Activated CD4-positive, alpha-beta T cell treated with anti-CD3 and anti-CD28 coated beads, Interleukin-2, amount 10 ng/mL, durations not matched to agents 7 days and 5 days (primary cell): Measurements from ENCODE around the gene RNF207. TPM values are rescaled to one million over a fixed set of nuclear protein-coding genes. Genes with fewer than 3 reads are reported as not detected.

Source experiments
- CTCF ChIA-PET: fragments of 350-600 bp; sonication (Branson Sonifier 250); formaldehyde crosslinking; loops from one replicate; lab custom pipeline; 2021; ENCODE audit warnings: antibody characterized with exemption; lab: Charles Lee
- POLR2A ChIA-PET: fragments of 350-600 bp; sonication (Branson Sonifier 250); formaldehyde crosslinking; loops from one replicate; lab custom pipeline; 2021; ENCODE audit warnings: antibody characterized with exemption; lab: Charles Lee
- DNase-seq: peaks from one replicate; pipeline ENCODE4 v3.0.0-alpha.2; 2020
- H3K27ac Mint-ChIP-seq: one replicate; pipeline ENCODE4 v1.8.0; 2021; ENCODE audit warnings: mild to moderate bottlenecking, moderate library complexity, mixed read lengths
- H3K27me3 Mint-ChIP-seq: one replicate; pipeline ENCODE4 v1.8.0; 2021; ENCODE audit warnings: mixed read lengths
- H3K36me3 Mint-ChIP-seq: one replicate; pipeline ENCODE4 v1.8.0; 2021; ENCODE audit warnings: low read depth, mixed read lengths
- H3K4me1 Mint-ChIP-seq: one replicate; pipeline ENCODE4 v1.8.0; 2021; ENCODE audit warnings: mixed read lengths
- H3K4me3 Mint-ChIP-seq: one replicate; pipeline ENCODE4 v1.8.0; 2021; ENCODE audit warnings: mild to moderate bottlenecking, moderate library complexity, mixed read lengths
- H3K9me3 Mint-ChIP-seq: one replicate; pipeline ENCODE4 v1.8.0; 2021; ENCODE audit warnings: mixed read lengths
- total RNA-seq, 2 experiments: library from RNA; stranded (reverse); gene quantifications; one replicate each; pipeline ENCODE4 v1.2.3, GENCODE V29; 2021

Gene RNF207
- total RNA-seq, 2 experiments from 2014 or later: 4.0 to 7.4 TPM

DNA sequence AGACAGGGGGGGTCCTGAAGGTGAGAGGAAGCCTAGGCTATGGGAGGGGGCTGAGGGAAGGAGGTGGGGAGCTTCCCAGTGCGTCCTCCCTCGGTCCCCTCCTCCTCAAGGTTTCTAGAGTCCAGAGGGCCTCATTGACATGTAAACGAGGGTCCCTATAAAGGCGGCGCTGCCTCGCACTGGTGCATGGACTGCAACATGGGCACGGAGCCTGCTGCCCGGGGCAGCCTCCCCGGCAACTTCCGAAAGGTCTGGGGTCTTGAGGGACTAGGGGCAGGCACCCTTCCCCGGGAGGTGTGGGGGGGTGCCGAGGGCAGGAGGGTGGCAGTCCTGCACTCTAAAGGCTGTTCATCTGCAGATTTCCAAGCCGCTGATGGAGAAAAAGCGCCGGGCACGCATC lies 38.1 kb downstream of the RNF207 start, which contains the start of gene HES3:
HES3 (plus strand) TSS at position 187 of the 400 bp plus-strand sequence; CDS start at position 374, 187 bp downstream.
- Mint-ChIP-seq H3K36me3 (no peaks in the 10 kb centered on the region), H3K27me3 (peaks cover 68% of the 10 kb centered on the region), H3K27ac (no peak within 1 kb of the TSS), H3K9me3 (no peaks in the 10 kb centered on the region), H3K4me1 (peaks cover 23% of the 10 kb centered on the region), H3K4me3 (no peak within 1 kb of the TSS)
- DNase-seq: no peak
- ChIA-PET POLR2A (no interaction called here), CTCF (interaction anchor here (0.9 to 5.2 kb wide), 7 partner anchors 7 to 179 kb away, joined by 3 to 43 read pairs (median 3); partner anchors contain the start of genes ICMT and RNF207)

DNA sequence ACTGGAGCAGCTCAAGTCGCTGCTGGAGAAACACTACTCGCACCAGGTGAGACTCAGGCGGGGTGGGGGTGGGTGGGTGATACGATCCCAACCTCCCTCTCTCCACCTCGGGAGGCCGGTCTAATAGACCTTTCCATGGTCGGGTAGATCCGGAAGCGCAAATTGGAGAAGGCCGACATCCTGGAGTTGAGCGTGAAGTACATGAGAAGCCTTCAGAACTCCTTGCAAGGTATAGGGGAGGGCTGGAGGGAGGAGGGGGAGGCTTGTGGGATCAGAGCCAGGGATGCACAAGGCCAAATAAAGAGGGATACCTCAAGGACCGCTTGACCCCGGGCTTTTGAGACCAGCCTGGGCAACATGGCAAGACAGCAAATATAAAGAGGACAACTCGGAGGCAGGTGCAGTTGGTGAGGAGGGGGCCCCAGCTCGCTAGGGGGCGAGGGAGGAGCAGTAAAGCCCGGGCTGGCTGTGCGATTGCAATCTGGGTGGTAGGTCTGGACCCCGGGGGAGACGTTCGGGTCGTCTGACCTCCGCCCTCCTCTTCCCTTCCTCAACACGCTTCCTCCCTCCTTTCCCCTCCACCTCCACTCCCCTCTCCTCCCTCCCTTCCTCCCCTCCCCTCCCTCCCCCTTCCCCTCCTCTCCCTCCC lies 38.6 kb downstream of the RNF207 start:
- Mint-ChIP-seq H3K9me3 (no peaks in the 10 kb centered on the region), H3K36me3 (no peaks in the 10 kb centered on the region), H3K4me1 (peaks cover 19% of the 10 kb centered on the region), H3K27me3 (peaks cover 63% of the 10 kb centered on the region), H3K27ac (no peak overlapping the region), H3K4me3 (no peak overlapping the region)
- ChIA-PET POLR2A (no interaction called here), CTCF (interaction anchor here (0.6 to 5.2 kb wide), 14 partner anchors 8 to 247 kb away, joined by 3 to 43 read pairs (median 4); partner anchors contain the start of genes HES2, ICMT, PLEKHG5 and RNF207)
- no peak for DNase-seq

DNA sequence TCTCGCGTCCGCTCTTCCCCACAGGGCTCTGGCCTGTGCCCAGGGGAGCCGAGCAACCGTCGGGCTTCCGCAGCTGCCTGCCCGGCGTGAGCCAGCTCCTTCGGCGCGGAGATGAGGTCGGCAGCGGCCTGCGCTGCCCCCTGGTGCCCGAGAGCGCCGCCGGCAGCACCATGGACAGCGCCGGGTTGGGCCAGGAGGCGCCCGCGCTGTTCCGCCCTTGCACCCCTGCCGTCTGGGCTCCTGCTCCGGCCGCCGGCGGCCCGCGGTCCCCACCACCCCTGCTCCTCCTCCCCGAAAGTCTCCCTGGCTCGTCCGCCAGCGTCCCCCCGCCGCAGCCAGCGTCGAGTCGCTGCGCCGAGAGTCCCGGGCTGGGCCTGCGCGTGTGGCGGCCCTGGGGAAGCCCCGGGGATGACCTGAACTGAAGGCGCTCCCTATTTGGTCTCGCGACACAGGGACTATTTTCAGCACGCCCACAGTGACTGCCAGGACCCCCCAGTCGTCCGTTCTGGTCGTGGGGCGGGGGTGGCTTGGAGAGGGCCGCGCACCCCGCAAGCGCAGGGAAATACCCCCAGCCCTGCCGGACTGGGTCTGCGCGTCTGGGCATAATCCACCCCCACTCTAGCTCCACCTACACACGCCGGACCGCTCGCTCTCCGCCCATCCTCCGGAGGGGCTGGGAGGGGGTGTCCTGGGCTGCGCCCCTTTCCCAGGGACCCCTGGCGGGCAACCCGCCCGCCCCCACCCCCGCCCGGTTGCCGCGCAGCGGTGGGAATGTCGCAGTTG lies 39.4 kb downstream of the RNF207 start:
- Mint-ChIP-seq H3K36me3 (no peaks in the 10 kb centered on the region), H3K4me3 (no peak overlapping the region), H3K27ac (no peak overlapping the region), H3K9me3 (no peaks in the 10 kb centered on the region), H3K4me1 (peaks cover 22% of the 10 kb centered on the region), H3K27me3 (peaks cover 61% of the 10 kb centered on the region)
- DNase-seq: peak; percentile 79
- ChIA-PET POLR2A (no interaction called here), CTCF (interaction anchor here (0.6 to 5.2 kb wide), 31 partner anchors 9 to 1064 kb away, joined by 3 to 43 read pairs (median 5); partner anchors contain the start of genes HES2, ICMT, PLEKHG5 and RNF207)

DNA sequence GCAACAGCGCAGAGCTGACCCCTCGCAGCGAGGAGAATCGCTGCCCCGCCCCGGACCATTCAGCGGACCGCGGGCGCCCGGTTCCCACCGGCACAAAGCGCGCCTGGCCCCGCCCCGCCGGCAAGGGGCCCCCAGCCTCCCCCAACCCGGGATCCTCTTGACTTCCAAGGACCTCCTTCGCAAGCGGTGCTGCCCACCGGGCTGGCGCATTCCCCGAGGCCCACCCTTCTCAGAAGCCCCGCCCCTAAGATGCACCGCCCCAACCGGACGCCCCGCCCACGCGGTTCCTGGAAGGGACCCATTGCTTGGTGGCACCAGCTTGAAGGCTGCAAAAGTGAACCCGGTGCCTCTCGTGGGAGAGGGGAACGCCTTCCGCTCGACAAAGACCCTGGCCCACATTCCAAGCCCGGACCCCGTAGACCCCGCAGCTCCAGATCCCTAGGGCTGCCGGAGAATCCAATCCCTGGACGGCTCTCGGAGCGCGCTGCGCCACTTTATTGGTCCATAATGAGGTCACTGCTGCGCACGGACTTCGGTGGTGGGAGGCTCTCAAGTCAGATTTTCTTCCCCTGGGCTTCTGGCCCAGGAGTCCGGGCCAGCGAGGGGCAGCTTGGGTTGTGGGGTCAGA lies 40.1 kb downstream of the RNF207 start:
- peaks cover 22% of the 10 kb centered on the region for H3K4me1 Mint-ChIP-seq
- H3K27ac Mint-ChIP-seq: peak overlapping the region; percentile 9
- CTCF ChIA-PET: interaction anchor here (0.7 to 5.2 kb wide), 36 partner anchors 9 to 1064 kb away, joined by 3 to 43 read pairs (median 5); partner anchors contain the start of genes HES2, ICMT, RNF207 and RPL22
- H3K4me3 Mint-ChIP-seq: peak overlapping the region; percentile 25
- no peaks in the 10 kb centered on the region for H3K36me3 Mint-ChIP-seq
- H3K9me3 Mint-ChIP-seq: no peaks in the 10 kb centered on the region
- peaks cover 62% of the 10 kb centered on the region for H3K27me3 Mint-ChIP-seq
- peak; percentile 63 for DNase-seq
- POLR2A ChIA-PET: no interaction called here

DNA sequence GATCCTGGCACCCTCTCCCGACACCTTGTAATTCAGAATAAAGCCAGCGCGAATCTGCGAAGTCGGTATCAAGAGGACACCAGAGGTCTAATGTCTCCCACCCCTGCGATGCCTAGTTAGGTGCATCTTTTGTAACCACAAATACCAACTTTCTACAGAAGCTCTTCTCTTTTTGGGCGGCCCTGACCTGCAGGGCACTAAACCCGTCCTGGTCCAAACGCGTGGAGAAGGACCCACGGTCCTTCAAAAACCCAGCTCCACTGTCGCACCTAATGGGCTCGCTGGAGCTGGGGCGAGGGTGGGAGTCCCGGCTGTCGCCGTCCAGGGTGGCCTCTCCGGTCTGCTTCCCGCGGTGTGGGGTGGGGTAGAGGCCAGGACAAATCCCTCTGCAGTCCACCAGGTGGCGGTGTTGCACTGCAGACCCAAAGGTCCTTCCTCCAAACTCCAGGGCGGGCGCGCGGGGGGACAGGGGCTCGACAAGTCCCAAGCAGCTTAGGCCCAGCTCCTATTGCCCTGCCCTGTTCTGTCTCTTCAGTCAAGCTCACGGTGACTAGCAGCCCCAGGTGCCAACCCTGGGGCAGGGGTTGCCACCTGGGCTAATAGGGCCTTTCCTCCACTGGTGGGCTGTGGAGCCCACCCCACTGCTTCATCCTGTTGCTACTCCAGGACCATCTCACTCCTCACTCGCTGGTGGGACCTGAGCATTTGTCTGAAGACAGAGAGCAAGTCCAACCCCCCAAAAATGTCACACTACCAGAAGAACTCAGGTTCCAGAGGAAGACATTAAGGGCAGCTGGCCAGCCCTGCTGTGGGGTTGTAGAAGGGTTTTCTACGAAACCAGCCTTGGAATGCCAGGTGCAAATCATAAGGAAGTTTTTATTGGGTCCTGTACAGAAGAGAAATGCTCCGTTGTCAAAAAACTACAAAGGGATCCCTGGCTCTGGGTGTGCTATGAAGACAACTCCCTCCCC lies 40.9 kb downstream of the RNF207 start:
- H3K27me3 Mint-ChIP-seq: peaks cover 59% of the 10 kb centered on the region
- no peak overlapping the region for H3K27ac Mint-ChIP-seq
- H3K4me3 Mint-ChIP-seq: peak overlapping the region; percentile 25
- H3K36me3 Mint-ChIP-seq: no peaks in the 10 kb centered on the region
- H3K9me3 Mint-ChIP-seq: no peaks in the 10 kb centered on the region
- POLR2A ChIA-PET: no interaction called here
- peak; percentile 83 for DNase-seq
- CTCF ChIA-PET: interaction anchor here (0.6 to 5.2 kb wide), 42 partner anchors 10 to 234 kb away, joined by 3 to 43 read pairs (median 4); partner anchors contain the start of genes GPR153, HES2, ICMT and RNF207
- peaks cover 15% of the 10 kb centered on the region for H3K4me1 Mint-ChIP-seq

DNA sequence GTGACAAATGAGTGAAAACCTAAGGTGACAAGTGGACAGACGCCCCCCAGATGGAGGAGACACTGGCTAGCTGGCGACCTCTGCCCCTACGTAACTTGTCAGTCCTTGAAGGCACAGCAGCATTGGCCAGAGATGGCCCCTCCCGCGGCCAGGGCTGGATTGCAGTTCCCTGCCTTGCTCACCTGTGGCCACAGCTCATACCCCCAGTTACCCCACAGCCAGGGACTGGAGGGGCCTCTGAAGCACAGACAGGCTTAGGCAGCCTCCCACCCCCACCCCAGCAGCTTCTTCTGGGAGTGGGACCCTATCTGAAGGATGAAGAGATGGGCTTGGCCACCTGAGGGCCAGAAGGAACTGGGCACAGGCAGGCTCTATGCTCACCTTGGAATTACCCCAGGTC lies 41.7 kb downstream of the RNF207 start:
- H3K36me3 Mint-ChIP-seq: no peaks in the 10 kb centered on the region
- ChIA-PET POLR2A (no interaction called here), CTCF (interaction anchor here (0.7 to 5.2 kb wide), 16 partner anchors 11 to 243 kb away, joined by 3 to 43 read pairs (median 6); partner anchors contain the start of genes GPR153, ICMT and RNF207)

DNA sequence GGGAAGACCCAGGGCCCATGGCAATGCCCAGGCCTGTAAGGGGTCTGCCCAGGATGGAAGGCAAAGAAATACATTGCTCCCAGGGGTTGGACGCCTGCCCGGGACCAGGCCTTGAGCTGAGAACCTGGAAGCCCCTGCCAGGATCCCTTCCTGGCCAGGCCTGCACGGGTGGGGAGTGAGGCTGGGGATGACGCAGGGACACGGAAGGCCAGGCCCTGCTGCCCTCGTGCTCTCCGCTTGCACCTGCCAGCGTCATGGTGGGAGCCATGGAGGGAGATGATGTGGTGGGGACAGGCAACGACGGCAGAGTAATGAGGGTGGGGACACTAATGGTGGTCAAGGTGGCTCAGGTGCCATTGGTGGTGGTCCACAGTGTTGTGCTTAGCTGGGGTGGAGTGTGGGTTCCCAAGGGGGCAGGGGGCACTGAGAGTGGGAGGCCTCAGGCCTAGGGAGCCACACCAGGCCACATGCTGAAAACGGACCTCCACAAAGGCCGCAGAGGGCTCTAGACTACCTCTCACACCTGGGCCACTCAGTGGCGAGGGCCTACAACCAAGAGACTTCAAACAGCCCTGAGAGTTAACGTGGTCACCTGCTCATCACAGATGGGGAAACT lies 42.4 kb downstream of the RNF207 start:
- ChIA-PET CTCF (interaction anchor here (1.0 to 5.2 kb wide), 9 partner anchors 12 to 242 kb away, joined by 3 to 43 read pairs (median 15); partner anchors contain the start of genes ICMT and RNF207), POLR2A (no interaction called here)
- Mint-ChIP-seq H3K27me3 (peaks cover 59% of the 10 kb centered on the region), H3K27ac (no peak overlapping the region), H3K36me3 (no peaks in the 10 kb centered on the region), H3K4me1 (peaks cover 15% of the 10 kb centered on the region), H3K4me3 (no peak overlapping the region), H3K9me3 (no peaks in the 10 kb centered on the region)
- no peak for DNase-seq

More for the DNA sequence above, 41.7 kb downstream of the RNF207 start:
- DNase-seq: no peak
- H3K27ac Mint-ChIP-seq: no peak overlapping the region
- H3K4me1 Mint-ChIP-seq: peaks cover 15% of the 10 kb centered on the region
- H3K4me3 Mint-ChIP-seq: no peak overlapping the region
- H3K27me3 Mint-ChIP-seq: peaks cover 61% of the 10 kb centered on the region
- no peaks in the 10 kb centered on the region for H3K9me3 Mint-ChIP-seq

DNA sequence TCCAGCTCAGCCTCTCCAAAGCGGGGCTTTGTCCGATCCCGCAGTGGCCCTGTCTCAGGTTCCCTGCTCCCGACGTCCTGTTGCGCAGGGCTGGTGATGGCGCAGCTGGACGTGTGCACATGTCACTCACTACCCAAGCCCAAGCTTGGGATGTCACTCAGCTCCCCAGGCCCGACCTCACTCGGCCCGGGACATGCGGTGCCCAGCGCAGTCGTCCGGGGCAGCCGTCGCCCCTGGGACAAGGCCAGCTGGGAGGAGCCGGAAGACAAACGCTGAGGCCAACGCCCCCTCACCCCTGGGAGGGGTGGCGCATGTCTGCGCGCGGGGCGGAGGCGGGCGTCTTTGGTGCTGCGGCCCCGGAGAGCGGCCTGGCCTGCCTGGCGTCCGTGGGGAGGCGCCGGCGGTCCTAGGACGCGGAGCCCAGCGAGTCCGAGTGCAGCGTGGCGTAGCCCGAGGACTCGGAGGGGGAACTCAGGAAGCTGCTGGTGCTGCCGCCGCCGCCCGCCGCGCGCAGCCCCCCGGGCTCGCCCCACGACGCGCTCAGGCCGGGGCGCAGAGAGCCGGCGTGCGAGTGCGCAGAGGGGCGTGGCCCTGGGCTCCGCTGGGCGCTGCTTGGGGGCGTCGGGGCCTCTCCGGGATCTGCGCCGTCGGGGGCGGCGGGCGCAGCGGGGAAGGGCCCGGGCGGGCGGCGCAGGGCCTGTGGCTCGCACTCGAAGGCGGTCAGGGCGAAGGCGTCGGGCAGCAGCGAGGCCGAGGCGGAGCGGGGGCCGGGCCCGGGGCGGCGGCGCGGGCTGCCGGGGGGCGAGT lies 43.2 kb downstream of the RNF207 start:
- no peaks in the 10 kb centered on the region for H3K36me3 Mint-ChIP-seq
- ChIA-PET CTCF (interaction anchor here (0.8 to 5.2 kb wide), 4 partner anchors 8 to 203 kb away, joined by 3 to 43 read pairs (median 13); partner anchors contain the start of gene ICMT), POLR2A (no interaction called here)
- H3K4me1 Mint-ChIP-seq: peaks cover 15% of the 10 kb centered on the region
- no peaks in the 10 kb centered on the region for H3K9me3 Mint-ChIP-seq
- H3K4me3 Mint-ChIP-seq: no peak overlapping the region
- peaks cover 50% of the 10 kb centered on the region for H3K27me3 Mint-ChIP-seq
- DNase-seq: no peak
- H3K27ac Mint-ChIP-seq: no peak overlapping the region

DNA sequence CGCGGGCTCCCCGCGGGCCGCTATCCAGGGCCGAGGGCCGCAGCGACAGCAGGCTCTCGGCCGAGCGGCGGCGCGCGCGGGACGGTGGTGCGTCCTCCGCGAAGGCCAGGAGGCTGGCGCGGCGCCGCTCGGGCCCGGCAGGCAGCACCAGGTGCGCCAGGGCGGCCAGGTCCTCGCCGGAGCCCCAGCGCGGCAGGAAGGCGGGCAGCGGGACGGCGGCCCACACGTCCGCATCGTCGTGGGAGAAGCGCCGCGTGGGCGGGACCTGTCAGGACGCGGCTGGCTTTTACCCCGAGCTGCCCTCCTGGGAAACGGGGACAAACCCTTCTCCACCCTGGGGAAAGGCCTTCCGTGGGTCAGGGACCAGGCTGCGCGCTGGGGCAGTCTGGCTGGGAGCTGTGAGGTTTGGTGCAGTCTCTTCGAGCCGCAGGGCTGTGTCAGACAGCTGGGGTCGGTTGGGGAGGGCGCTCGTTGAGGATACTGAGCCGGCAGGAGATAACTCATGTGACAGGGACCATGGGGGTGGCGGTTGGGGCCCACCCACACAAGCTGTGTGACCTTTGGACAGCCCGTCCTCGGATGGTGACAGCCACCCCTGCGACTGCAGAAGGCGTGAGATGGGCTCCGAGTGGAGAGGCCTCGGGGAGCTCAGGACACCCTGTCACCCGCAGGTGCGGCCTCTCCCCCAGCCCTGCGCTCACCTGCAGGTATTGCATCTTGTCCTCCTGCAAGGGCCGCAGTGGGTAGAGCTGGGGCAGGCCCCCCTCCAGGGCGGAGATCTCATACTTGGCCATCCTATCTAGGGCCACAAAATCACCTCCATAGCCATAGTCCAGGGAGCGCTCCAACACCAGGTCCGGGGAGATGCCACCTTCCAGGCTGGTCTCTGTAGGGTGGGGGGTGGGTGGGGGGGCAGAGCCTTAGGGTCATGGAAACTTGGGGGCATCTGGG lies 44.1 kb downstream of the RNF207 start:
- Mint-ChIP-seq H3K4me3 (no peak overlapping the region), H3K27me3 (peaks cover 45% of the 10 kb centered on the region), H3K36me3 (no peaks in the 10 kb centered on the region), H3K4me1 (peaks cover 13% of the 10 kb centered on the region), H3K9me3 (no peaks in the 10 kb centered on the region), H3K27ac (no peak overlapping the region)
- DNase-seq: no peak
- ChIA-PET POLR2A (no interaction called here), CTCF (interaction anchor here (1.4 kb wide), 1 partner anchor 99 kb away, joined by 7 read pairs; no protein-coding TSS in a partner anchor)

DNA sequence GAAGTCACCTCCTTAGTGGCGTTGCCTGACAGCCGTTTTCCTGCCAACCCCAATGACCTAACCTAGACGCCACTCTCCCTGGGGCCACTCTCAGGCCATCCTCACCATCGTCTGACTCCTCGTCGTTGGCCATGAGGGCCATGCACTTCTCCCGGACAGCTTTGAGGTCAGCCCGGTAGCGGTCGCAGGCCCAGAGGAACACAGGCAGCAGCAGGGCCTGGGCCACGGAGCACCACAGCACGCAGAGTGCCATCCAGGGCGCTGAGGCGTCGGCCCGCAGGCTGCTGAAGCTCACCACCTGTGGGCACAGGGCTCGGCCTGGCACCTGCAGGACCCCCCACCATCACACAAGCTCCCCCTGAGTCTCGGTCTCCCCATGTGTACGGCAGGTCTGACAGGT lies 45.3 kb downstream of the RNF207 start:
- peaks cover 11% of the 10 kb centered on the region for H3K4me1 Mint-ChIP-seq
- no peaks in the 10 kb centered on the region for H3K36me3 Mint-ChIP-seq
- DNase-seq: no peak
- H3K4me3 Mint-ChIP-seq: no peak overlapping the region
- no peaks in the 10 kb centered on the region for H3K9me3 Mint-ChIP-seq
- peaks cover 45% of the 10 kb centered on the region for H3K27me3 Mint-ChIP-seq
- ChIA-PET CTCF (interaction anchor here (1.4 kb wide), 1 partner anchor 97 kb away, joined by 7 read pairs; no protein-coding TSS in a partner anchor), POLR2A (no interaction called here)
- no peak overlapping the region for H3K27ac Mint-ChIP-seq
